ENCODE results near the gene TEAD1.

- TF ChIP-seq CTCF (conservative IDR thresholded peaks at IDR 0.05) (no peak), ZFX (IDR thresholded peaks at IDR 0.05) (no peak)
These were observed 82.6 kb downstream of the TEAD1 start for GRCh38 chr11:12756867-12757266.
